Sciatic nerve (tissue), 2 donors: ENCODE measurements around the gene ARHGEF37. TPM values are rescaled to one million over a fixed set of nuclear protein-coding genes. Genes with fewer than 3 reads are reported as not detected.

ENCODE experiments used
- ATAC-seq: fragments of 200-7000 bp; cut with Tn5 transposase; one replicate; pipeline ENCODE4 v1.9.1; 2020; ENCODE audit warnings: mild to moderate bottlenecking, moderate library complexity
- DNase-seq: peaks from one replicate; pipeline ENCODE4 v3.0.0-alpha.2; 2020; ENCODE audit warnings: low spot score
- intact Hi-C: fragments of 100-400 bp; cut with DNase I; formaldehyde crosslinking; loops from one replicate; pipeline ENCODE4 v1.14.2; 2022
- total RNA-seq: library from RNA; stranded (reverse); fragmentation: NEBNext Ultra II Directional; extraction: Animal tissue kit (Norgen Biotek cat#: 25700); gene quantifications from one replicate; pipeline ENCODE4 v1.2.1, GENCODE V29; 2021
- donor health status: DM: no; HTN: no; CAD: no.
- donor health status: DM: no; HTN: no; CAD: no.

The ARHGEF37 gene
- total RNA-seq, 1 donor from 2014 or later: 86.7 TPM

DNA sequence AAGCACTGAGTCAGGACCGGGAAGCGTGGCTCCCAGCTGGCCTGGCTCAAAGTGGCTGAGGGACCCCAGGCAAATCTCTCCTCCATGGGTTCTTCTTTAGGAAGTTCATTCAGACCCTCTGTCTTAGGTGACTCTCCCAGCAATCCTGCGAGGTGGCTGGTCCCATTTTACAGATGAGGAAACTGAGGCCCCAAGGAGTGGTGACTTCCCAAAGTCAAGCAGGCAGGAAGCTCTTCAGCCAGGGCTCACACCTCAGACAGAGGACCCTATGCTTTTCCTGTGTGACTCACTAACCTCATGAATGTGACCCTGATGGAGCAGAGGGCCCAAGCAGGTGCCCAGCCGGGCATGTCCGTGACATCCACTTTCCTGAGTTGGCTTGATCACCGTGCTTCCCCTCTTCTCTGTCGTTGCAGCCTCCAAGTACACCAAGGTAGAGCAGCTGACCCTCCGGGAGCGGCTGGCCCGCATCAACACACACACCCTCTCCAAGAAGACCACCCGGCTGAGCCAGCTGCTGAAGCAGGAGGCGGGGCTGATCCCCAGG lies 36.5 kb downstream of the ARHGEF37 start:
- no peak for DNase-seq
- intact Hi-C loops: no loop called here
- ATAC-seq: peak; percentile 6

DNA sequence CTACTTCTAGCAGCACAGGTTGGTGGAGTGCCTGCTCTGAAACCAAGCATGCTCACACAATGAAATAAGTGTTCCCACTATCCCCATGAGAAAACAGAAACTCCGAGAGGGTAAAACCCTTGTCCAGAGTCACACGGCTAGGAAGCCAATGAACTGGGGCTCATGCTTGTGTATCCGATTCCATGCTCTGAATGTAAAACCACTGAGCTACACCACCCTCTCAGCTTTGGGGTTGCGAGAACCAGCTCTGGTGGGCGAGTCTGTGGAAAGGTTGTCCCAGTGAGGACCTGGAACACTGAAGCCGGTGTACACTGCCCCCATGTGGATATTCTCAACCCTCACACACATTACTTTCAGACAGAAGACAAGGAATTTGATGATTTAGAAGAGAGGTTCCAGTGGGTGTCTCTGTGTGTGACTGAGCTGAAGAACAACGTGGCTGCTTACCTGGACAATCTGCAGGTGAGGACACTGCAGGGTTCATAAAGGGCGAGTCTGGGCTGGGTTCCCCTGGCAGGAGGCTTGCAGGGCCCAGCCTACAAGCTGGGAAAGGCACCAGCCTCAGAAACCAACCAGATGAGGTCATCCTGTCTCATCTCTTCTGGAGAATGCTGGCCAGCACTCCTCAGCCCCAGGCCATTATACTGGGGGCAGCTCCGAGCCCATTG lies 37.4 kb downstream of the ARHGEF37 start:
- intact Hi-C loops: no loop called here
- no peak for DNase-seq
- peak; percentile 72 for ATAC-seq

DNA sequence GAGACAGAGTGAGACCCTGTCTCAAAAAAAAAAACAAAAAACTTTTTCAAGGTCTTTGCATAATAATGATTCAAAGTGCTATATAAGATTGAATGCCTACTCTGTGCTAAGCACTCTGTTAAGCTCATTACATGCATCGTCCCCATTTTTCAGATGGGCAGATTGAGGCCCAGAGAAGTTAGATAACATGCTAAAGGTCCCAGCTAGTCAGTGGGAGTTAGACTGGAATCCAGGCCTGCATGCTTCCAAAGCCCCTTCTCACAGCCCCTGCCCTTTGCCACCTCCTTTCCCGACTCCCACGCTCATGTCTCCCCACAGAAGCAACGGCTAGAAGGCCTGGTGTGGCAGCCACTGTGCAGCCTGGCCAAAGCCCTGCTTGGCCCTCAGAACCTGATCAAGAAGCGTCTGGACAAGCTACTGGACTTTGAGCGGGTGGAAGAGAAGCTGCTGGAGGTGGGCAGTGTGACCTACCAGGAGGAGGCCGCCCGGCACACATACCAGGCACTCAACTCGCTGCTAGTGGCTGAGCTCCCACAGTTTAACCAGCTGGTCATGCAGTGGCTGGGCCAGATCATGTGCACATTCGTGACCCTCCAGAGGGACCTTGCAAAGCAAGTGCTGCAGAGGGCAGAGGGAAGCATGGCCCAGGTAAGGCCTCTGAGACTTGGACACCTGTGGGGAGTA lies 40.3 kb downstream of the ARHGEF37 start:
- intact Hi-C loops: no loop called here
- ATAC-seq (no peak), DNase-seq (no peak)

DNA sequence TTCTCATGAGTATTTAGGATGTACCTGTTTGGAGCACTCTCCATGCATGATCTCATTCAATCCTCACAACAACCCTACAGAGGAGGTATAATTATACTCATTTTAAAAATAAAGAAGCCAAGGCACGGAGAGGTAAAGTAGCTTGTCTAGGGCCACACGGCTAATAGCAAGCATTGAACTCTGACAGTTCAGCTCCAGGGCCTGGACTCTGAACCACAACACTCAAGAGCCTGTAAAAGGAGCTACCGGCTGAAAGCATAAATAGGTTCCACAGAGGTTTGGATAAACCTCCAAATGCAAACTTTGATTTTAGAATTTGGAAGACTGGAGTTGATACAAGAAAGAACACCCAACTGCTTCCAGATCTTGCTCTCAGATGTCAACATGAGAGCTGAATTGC lies 41.2 kb downstream of the ARHGEF37 start:
- DNase-seq (no peak), ATAC-seq (no peak)
- intact Hi-C loops: no loop called here

DNA sequence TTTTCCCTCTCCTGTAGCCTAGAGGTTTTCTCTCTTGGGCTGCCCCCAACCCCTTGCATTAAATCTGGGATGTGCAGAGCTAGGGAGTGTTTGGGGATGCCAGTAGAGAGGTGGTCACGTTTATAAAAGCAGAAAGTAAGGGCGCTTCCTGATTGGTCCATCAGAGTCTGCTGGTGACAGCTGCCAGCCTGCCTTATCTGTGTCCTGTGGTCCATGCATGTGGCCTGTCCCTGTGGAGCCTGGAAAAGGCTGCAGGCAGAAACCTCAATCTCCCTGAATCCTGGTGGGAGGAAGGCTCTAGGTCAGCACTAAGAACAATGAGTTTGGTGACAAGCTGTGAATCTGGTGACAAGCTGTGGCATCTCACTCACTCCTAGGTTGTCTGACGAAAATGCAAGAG lies 42.2 kb downstream of the ARHGEF37 start:
- no peak for DNase-seq
- ATAC-seq: no peak
- intact Hi-C loops: no loop called here

DNA sequence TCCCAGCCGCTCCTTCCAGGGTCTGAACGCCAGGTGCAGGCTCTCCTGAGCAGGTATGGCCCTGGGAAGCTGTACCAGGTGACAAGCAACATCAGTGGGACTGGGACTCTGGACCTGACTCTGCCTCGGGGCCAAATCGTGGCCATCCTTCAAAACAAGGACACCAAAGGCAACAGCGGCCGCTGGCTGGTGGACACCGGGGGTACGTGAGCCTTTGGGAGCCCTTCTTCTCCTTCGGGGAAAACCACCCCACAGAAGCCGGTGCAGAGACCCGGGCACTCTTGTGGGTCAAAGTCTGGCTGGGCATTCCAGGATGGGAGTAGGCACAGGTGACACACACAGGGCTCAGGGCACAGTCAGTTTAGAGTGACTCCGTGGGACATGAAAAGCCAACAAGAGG lies 45.8 kb downstream of the ARHGEF37 start:
- intact Hi-C loops: no loop called here
- ATAC-seq (no peak), DNase-seq (no peak)

DNA sequence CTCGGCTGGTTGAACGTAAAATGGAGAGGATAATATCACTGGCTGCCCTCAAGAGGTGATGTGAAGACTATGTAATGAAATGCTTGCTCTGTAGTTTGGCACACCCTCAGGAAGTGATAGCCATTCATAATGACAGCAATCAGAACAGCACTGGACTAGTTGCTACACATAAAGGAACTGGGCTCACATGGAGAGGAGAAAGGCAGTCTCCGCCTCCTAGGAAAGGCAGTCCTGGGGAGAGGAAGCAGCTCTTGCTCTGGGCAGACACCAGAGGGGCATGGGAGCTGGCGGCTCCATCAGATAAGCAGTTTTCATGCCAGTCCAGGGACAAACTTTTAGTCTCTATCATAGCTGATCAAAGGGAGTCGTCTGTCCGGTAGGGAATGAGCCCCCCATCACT lies 46.9 kb downstream of the ARHGEF37 start:
- intact Hi-C loops: no loop called here
- no peak for DNase-seq
- no peak for ATAC-seq

DNA sequence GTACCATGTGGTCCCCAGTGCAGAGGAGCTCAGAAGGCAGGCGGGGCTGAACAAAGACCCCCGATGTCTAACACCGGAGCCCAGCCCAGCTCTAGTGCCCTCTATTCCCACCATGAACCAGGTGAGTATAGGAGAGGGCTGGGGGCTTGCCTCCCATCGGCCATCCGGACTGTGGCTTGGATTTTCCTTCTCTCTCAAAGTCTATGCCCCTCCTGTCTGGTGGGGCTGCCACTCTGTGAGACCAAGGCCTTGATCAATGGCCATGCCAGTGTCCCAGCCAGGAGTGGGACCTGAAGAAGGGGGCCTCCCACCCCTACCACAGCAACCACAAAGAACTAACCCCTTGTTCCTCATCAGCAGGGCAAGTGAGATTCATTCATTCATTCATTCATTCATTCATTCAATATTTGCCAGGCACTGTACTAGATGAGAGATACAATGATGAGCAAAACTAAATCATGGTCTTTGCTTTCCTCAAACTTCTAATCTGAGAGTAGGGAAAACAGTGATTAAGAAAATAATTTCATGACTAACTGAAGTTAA lies 47.6 kb downstream of the ARHGEF37 start:
- ATAC-seq: no peak
- intact Hi-C loops: no loop called here
- no peak for DNase-seq

DNA sequence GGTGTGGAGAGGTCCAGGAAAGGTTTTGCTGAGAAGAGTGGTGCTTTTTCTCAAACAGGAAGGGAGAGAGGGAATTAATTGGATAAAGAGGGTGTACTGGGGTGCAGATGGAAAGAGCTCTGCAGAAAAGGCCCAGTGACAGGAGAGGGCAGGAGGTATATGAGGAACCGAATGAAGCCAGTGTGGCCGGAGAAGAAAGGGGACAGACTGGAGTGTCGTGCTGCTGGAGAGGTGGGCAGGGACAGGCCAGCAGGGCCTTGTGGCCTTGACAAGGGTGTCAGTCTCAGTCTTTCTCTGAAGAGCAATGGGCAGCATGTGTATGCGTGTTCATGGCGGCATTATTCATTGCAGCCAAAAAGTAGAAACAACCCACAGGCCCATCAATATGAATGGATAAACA lies 48.1 kb downstream of the ARHGEF37 start:
- intact Hi-C loops: no loop called here
- DNase-seq: no peak
- no peak for ATAC-seq

DNA sequence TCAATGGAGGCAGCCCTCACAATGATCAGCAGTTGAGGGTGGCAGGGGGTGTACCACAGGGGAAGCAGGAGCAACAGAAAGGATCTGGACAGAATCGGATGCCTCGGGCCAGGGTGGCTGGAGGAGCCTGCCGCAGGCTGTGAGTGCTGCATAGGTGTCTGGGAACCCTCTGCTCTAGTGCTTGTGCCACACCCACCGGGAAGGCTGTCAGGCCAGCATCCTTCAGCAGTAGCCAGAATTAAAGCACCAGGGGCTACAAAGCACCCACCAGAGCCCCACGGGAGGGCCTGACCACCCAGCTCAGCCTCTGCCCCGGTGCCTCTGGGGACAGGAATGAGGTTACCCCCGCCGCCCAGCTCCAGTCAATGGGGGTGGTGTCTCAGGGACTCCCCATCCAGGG lies 49.0 kb downstream of the ARHGEF37 start:
- intact Hi-C loops: no loop called here
- ATAC-seq (no peak), DNase-seq (no peak)

DNA sequence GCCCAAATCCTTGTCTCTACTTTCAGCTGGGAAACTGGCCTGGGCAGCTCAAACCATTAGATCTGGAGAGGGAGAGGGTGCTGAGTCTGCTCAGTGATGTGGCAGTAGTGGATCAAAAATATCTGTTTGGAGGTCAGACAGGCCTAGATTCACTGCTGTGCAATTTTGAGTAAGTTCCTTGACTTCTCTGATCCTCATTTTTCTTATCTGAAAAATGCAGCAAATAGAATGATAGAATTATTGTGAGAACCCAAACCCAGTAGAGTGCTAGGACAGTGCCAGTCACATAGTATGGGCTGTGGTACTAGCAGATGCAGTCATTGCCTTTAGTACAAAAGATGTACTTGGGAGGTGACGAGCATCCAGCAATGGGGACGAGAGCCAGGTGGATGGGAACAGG lies 50.2 kb downstream of the ARHGEF37 start:
- ATAC-seq: no peak
- intact Hi-C loops: no loop called here
- DNase-seq: no peak

DNA sequence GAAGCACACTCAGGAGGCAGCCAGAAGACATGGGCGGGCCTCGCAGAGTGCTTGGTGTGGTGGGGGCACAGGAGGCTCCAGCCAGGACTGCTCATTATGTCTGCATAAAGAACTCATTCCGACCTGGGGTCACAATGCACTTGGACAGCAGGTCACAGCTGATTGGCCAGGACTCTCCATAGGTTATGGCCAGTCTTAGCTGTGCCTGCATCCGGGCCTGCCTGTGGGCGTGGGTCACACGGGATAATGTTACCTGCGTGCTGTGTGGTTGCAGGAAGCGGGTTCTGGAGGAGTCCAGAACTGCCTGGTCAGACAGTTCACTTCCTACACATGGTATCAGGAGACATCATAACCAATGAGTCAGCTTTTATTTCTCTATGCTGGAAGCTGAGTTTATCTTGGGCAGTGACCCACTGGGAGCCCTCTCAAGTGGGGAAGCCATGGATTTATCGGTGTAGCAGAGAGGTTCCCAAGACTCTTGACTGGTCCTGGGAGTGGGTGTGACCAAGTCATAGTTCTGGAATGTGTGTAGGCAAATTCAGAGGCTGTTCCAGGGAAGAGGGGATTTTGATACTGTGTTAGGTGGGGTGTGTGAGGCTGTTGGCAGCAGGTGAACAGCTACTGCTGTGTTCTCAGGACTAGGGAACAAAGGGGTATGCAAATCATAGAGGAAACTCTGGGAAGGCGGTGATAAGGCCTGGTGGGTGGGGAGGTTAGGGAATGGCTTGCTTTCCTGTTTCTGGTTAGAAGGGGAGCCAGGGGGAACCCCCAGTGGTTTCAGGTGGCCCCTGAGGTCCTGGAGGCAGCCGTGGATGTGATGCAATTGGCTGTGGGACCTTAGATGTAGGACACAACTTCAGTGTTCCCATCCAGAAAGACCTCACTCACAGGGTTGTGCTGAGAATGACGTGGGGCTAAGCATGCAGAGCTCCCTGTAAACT lies 51.3 kb downstream of the ARHGEF37 start:
- ATAC-seq (no peak), DNase-seq (no peak)
- intact Hi-C loops: no loop called here

DNA sequence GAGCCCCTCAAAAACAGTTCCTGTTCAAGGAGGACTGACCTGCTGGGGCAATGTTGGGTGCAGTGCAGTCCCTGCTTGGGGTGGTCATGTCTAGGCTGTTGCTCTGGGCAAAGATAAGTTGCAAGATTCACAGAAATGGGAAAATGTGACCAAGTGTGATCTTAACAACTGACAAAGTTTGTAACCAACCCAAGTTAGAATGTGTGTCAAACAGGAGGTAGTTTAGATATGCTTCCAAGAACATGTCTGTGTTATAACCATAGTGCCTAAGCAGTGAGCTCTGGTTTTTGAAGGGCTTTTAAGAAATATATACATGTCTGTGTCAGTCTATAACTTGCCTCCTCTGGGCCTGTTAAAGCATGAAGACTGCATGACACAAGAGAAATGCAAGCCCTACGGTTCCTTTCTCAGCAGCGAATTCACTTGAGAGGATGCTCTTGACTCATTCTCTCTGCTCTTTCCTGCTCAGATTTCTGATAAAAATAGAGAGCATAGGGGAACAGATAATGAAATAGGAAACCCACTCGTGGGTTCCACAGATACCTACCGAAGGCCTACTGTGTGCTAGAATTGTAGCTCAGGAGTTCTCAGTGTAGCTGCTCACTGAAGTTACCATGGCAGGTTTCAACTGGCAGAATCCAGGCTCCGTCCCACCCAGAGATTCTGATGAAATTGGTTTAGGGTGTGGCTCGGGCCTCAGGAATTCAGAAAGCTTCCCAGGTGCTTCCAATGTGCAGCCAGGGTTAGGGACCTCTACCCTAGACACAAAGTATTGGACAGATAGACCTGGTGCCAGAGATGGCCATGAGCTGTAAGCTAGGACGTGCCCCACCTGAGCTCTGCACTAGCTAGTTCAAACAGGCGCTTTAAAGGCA lies 52.4 kb downstream of the ARHGEF37 start:
- ATAC-seq (no peak), DNase-seq (no peak)
- intact Hi-C loops: no loop called here

DNA sequence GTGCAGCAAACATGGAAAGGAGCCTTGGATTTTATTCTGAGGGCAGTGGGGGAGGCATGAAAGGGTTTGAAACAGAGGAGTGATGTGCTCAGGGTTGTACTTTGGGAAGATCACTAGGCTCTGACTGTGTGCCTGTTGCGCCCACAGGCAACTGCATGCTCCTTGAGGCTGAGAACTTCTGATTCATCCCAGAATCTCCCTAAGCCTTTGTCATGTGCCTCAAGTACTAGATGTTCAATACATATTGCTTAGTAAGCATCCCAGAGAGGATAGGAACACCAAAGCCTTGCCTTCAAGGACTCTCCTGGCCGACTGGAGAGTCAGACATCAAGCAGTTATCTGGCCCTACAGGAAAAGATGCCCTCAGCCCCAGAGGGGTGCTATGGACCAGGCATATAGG lies 54.1 kb downstream of the ARHGEF37 start:
- ATAC-seq (no peak), DNase-seq (no peak)
- intact Hi-C loops: no loop called here

DNA sequence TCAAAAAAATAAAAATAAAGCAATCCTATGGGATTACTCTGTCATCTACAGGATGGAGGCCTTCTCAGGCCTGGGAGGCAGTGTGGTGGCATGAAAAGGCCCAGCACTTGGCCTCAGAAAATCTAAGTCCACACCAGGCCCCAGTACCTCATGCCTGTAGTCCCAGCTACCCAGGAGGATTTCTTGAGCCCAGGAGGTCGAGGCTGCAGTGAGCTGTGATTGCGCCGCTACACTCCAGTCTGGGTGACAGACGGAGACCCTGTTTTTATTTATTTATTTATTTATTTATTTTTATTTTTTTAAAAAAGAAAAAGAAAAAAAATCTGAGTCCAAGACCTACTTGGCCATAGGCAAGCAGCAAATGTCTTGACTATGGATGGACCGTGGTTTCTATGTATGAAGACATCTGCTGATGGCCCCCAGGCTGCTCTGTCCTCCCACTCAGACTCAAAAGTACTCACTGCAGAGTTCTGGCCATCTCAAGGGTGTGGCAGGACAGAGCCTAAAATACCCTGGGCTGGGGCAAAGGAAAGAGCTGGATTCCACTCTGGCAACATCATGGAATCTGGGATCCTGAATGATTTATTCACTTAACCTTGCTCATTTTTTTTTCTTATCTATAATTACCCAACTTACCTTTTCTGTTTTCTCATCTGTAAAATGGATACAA lies 55.0 kb downstream of the ARHGEF37 start:
- intact Hi-C loops: no loop called here
- no peak for ATAC-seq
- DNase-seq: no peak

DNA sequence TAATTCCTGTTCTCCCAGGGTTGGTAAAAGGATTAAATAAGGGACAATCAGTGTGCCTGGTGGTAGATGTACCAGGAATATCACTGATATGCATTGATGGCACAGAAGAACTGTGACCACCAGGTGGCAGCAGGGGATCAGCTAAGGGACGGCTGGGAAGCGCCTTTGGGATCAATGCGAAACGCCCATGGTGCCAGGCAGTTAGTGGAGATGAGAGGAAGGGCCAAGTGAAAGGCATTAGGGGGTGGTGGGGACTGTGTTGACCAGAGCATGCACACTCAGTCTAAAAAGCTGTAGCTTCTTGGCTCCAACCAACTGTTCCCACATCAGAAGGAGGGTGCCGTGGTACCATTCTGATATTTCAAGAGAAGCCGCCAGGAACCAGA lies 55.6 kb downstream of the ARHGEF37 start:
- peak; percentile 71 for ATAC-seq
- intact Hi-C loops: loop anchor here (1.0 kb wide), 1 partner anchor 191 kb away; no protein-coding TSS in a partner anchor
- peak; percentile 91 for DNase-seq

DNA sequence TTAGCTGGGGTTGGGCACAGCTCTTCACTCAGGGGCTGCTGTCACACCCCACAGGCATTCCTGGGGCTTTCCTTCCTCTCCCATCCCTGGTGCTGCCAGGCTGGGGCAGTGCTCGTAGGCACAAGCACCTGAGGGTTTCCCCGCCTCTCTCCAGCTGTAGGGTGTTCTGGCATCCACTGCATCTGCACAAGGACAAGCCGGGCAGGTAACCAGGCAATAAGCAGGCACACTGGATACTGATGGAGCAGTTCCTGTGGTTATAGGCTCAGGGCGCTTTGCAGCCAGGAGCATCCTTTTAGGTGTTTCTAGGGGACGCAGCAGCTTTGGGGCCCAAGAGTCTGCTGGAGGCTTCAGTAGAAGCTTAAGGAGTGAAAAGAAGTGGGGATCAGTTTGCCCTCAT lies 56.8 kb downstream of the ARHGEF37 start:
- no peak for ATAC-seq
- no peak for DNase-seq
- intact Hi-C loops: no loop called here
